ENCODE results near the gene LILRB4.
"Not testable (repeated sequence)": the region's sequence is repeated elsewhere in the genome, so short reads cannot be mapped to it uniquely, and the experiment has no call there.

Gene LILRB4

DNA sequence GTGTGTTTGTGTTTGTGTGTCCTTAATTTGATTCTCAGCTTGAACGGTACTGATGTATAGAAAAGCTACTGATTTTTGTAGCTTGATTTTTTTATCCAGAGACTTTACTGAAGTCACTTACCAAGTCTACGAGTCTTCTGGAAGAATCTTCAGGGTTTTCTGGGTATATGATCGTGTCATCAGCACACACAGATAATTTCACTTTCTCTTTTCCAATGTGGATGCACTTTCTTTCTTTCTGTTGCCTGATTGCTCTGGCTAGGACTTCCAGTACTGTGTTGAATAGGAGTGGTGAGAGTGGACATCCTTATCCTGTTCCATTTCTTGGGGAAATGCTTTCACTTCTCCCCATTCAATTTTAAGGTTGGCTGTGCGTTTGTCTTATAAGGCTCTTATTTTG is 40.4 kb upstream of the LILRB4 start:
- no peak for DNase-seq (ENCODE audit: extremely low read depth, insufficient read length)
- peak overlapping the region; percentile 59 for H3K4me3 ChIP-seq (replicated peaks; ENCODE audit: low read depth, low read length)
- no peaks in the 10 kb centered on the region for H3K27me3 ChIP-seq (replicated peaks; ENCODE audit: control insufficient read depth, insufficient read depth, low read length)
- peaks cover 5% of the 10 kb centered on the region for H3K36me3 ChIP-seq (ENCODE audit: control insufficient read depth, insufficient read depth, low read length)
- TF ChIP-seq, protein P1, sequence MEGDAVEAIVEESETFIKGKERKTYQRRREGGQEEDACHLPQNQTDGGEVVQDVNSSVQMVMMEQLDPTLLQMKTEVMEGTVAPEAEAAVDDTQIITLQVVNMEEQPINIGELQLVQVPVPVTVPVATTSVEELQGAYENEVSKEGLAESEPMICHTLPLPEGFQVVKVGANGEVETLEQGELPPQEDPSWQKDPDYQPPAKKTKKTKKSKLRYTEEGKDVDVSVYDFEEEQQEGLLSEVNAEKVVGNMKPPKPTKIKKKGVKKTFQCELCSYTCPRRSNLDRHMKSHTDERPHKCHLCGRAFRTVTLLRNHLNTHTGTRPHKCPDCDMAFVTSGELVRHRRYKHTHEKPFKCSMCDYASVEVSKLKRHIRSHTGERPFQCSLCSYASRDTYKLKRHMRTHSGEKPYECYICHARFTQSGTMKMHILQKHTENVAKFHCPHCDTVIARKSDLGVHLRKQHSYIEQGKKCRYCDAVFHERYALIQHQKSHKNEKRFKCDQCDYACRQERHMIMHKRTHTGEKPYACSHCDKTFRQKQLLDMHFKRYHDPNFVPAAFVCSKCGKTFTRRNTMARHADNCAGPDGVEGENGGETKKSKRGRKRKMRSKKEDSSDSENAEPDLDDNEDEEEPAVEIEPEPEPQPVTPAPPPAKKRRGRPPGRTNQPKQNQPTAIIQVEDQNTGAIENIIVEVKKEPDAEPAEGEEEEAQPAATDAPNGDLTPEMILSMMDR (IDR thresholded peaks at IDR 0.05; ENCODE audit: insufficient read depth, low read length, poor library complexity, severe bottlenecking): no peak

DNA sequence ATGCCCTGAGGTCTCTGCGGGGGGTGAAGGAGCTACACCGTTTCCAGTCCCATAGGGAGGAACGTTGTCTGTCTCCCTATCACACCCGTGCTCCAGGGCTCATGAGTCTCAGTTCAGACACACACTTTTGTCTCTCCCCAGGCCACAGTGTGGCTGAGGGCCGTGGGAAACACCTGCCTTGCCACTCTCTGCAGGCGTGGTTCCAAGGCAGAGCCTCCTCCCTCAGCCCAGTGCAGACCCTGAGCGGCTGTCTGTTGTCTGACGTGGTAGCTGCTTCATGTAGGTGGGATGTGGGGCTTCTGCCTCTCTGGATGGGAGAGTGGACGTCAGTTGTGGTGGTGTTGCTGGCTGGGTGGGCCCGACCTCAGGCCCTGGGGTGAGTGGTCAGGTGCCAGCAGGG is 38.6 kb upstream of the LILRB4 start:
- peak overlapping the region; percentile 59 for H3K4me3 ChIP-seq (replicated peaks; ENCODE audit: low read depth, low read length)
- H3K36me3 ChIP-seq (ENCODE audit: control insufficient read depth, insufficient read depth, low read length); H3K27me3 ChIP-seq (replicated peaks; ENCODE audit: control insufficient read depth, insufficient read depth, low read length); DNase-seq (ENCODE audit: extremely low read depth, insufficient read length): not testable (repeated sequence)

DNA sequence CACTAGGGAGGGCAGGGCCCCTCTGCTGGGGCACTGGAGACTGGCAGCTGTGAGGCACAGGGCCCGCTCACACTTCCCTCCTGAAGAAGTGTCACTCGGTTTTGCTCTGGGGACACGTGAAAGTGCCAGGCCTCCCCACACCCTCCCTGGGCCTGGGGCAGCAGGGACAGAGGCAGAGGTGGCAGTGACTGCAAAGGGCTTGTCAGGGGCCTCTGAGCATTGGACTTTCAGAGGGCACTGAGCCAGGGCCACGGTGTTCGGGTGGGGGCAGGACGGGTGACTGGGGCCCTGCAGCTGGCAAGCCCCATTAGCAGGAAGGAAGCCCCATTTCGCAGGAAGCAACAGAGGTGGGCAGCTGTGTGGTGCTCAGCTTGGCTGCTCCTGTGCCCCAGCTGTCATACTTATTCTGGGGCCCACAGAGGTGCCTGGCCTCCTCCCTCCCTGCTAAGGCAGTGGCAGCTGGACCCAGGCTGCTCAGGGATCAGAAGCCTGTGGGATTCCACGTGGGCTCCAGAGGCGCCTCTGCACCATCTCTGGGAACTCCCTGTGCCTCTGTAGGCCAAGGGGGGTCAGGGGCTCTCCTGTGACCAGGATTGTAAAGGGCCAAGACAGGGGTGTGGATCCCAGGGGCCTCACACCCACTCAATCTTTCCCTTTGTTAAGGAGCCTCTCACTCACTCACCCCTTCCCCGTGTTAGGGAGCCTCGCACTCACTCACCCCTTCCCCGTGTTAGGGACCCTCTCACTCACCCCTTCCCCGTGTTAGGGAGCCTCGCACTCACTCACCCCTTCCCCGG is 37.7 kb upstream of the LILRB4 start:
- not testable (repeated sequence) for H3K36me3 ChIP-seq (ENCODE audit: control insufficient read depth, insufficient read depth, low read length); H3K27me3 ChIP-seq (replicated peaks; ENCODE audit: control insufficient read depth, insufficient read depth, low read length); DNase-seq (ENCODE audit: extremely low read depth, insufficient read length)
- peak overlapping the region; percentile 40; the same call in 1 of the 2 replicates for H3K4me3 ChIP-seq (replicated peaks; ENCODE audit: low read depth, low read length)

DNA sequence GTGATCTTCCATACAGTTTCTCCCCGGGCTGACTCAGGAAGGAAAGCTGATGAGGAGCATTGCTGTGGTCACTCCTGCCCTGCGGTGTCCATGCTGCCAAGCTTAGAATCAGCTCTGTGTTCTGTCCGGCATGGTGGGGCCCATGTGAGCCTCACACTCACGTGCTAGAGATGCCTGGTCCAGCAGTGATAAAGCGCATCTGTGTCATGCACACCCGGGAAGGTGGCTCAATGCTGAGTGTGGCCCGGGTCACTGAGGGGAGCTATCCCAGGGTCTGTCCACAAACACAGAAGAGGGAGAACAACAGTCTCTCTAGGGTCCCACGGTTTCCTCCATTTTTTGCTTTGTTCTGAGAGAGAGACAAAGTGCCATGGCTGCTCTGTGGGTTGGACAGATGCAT is 36.0 kb upstream of the LILRB4 start:
- TF ChIP-seq, protein P1 (IDR thresholded peaks at IDR 0.05; ENCODE audit: insufficient read depth, low read length, poor library complexity, severe bottlenecking): no peak
- no peak for DNase-seq (ENCODE audit: extremely low read depth, insufficient read length)
- Histone ChIP-seq H3K27me3 (replicated peaks; ENCODE audit: control insufficient read depth, insufficient read depth, low read length) (no peaks in the 10 kb centered on the region), H3K36me3 (ENCODE audit: control insufficient read depth, insufficient read depth, low read length) (peaks cover 13% of the 10 kb centered on the region), H3K4me3 (replicated peaks; ENCODE audit: low read depth, low read length) (no peak overlapping the region)

DNA sequence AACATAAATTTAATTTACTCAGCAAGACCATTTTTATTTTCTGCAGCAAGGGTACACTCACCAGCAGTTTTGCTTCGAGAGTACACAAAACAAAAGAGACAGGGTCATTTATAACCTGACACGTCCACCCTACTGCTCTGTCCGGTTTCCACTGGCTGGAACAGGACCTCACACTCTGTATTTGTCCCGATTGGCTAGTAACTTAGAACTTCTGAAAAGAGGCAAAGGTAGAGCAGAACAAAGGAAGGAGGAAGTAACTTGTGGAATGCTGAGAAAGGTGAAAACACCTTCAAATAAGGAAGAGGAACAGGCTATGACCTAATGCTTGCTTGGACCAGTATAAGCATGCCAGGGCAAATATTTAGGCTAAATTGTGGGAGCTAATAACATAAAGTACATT is 34.9 kb upstream of the LILRB4 start:
- H3K36me3 ChIP-seq (ENCODE audit: control insufficient read depth, insufficient read depth, low read length): peaks cover 13% of the 10 kb centered on the region
- not testable (repeated sequence) for H3K27me3 ChIP-seq (replicated peaks; ENCODE audit: control insufficient read depth, insufficient read depth, low read length)

DNA sequence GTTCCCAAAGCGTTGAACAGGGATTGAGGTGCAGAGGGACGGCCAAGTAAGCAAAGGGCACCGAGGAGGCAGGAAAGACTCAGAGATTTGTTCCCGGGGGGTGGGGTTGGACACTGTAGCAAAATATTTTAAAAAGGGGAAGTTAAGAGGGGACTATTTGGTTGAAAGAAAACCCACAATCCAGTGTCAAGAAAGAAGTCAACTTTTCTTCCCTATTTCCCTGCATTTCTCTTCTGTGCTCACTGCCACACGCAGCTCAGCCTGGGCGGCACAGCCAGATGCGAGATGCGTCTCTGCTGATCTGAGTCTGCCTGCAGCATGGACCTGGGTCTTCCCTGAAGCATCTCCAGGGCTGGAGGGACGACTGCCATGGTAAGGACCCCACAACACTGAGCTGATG is 32.5 kb upstream of the LILRB4 start, which contains the start of gene LILRB1:
Gene LILRB1, plus strand, starts transcription at position 223 of the 400 bp plus-strand sequence. CDS start 590 bp downstream, outside the sequence.
- H3K27me3 ChIP-seq (replicated peaks; ENCODE audit: control insufficient read depth, insufficient read depth, low read length); H3K4me3 ChIP-seq (replicated peaks; ENCODE audit: low read depth, low read length); DNase-seq (ENCODE audit: extremely low read depth, insufficient read length): not testable (repeated sequence)
- peaks cover 20% of the 10 kb centered on the region for H3K36me3 ChIP-seq (ENCODE audit: control insufficient read depth, insufficient read depth, low read length)

More for the DNA sequence above, 34.9 kb upstream of the LILRB4 start:
- not testable (repeated sequence) for H3K4me3 ChIP-seq (replicated peaks; ENCODE audit: low read depth, low read length); DNase-seq (ENCODE audit: extremely low read depth, insufficient read length)

DNA sequence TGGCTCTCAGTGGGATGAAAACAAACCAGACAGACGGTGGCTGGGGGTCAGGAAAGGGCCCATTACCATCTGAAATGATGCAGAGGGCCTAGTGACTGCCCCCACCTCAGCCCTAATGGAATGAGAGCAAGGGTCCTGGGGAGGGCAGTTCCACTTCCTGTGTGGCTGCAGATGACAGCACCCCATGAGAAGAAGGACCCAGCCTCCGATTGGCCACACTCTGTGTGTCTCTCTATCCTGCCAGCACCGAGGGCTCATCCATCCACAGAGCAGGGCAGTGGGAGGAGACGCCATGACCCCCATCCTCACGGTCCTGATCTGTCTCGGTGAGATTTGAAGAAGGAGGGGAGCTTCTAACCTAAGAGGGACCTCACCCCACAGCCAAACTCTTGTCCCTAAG is 32.0 kb upstream of the LILRB4 start:
- no peak for DNase-seq (ENCODE audit: extremely low read depth, insufficient read length)
- TF ChIP-seq, protein P1 (IDR thresholded peaks at IDR 0.05; ENCODE audit: insufficient read depth, low read length, poor library complexity, severe bottlenecking): no peak
- Histone ChIP-seq H3K4me3 (replicated peaks; ENCODE audit: low read depth, low read length) (no peak overlapping the region), H3K36me3 (ENCODE audit: control insufficient read depth, insufficient read depth, low read length) (peaks cover 20% of the 10 kb centered on the region), H3K27me3 (replicated peaks; ENCODE audit: control insufficient read depth, insufficient read depth, low read length) (no peaks in the 10 kb centered on the region)

DNA sequence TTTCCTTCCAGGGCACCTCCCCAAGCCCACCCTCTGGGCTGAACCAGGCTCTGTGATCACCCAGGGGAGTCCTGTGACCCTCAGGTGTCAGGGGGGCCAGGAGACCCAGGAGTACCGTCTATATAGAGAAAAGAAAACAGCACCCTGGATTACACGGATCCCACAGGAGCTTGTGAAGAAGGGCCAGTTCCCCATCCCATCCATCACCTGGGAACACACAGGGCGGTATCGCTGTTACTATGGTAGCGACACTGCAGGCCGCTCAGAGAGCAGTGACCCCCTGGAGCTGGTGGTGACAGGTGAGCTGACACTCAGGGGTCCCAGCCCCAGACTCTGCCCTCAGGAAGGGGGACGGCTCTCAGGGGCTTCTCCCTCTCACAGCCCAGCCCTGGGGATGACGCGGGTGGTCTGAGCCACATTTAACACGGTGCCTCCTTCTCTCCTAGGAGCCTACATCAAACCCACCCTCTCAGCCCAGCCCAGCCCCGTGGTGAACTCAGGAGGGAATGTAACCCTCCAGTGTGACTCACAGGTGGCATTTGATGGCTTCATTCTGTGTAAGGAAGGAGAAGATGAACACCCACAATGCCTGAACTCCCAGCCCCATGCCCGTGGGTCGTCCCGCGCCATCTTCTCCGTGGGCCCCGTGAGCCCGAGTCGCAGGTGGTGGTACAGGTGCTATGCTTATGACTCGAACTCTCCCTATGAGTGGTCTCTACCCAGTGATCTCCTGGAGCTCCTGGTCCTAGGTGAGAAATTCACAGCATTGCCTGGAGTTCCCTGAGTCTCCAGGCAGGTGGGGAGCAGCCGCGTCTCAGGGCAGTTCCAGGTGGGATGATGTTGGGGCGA is 31.1 kb upstream of the LILRB4 start:
- H3K4me3 ChIP-seq (replicated peaks; ENCODE audit: low read depth, low read length); H3K27me3 ChIP-seq (replicated peaks; ENCODE audit: control insufficient read depth, insufficient read depth, low read length); DNase-seq (ENCODE audit: extremely low read depth, insufficient read length): not testable (repeated sequence)
- peaks cover 21% of the 10 kb centered on the region for H3K36me3 ChIP-seq (ENCODE audit: control insufficient read depth, insufficient read depth, low read length)

DNA sequence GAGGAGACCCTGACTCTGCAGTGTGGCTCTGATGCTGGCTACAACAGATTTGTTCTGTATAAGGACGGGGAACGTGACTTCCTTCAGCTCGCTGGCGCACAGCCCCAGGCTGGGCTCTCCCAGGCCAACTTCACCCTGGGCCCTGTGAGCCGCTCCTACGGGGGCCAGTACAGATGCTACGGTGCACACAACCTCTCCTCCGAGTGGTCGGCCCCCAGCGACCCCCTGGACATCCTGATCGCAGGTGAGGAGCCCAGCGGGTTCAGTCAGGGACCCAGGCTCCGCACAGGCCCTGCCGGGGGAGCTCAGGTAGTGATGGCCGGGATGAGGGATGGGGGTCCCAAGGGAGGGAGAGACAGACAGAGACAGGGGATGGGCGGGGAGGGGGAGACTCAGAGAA is 30.3 kb upstream of the LILRB4 start:
- H3K4me3 ChIP-seq (replicated peaks; ENCODE audit: low read depth, low read length); H3K27me3 ChIP-seq (replicated peaks; ENCODE audit: control insufficient read depth, insufficient read depth, low read length); DNase-seq (ENCODE audit: extremely low read depth, insufficient read length): not testable (repeated sequence)
- H3K36me3 ChIP-seq (ENCODE audit: control insufficient read depth, insufficient read depth, low read length): peaks cover 19% of the 10 kb centered on the region

Data from GM06990 (cell line).